Thyroid gland (tissue), 4 donors: ENCODE results near the gene TRAK1. TPM values are rescaled to one million over a fixed set of nuclear protein-coding genes. Genes with fewer than 3 reads are reported as not detected.

Experiments
- DNase-seq, 2 donors: peaks; one replicate each; pipeline ENCODE4 v3.0.0-alpha.2; 2019
- H3K27ac ChIP-seq, 3 donors: fragments of 200-600 bp; sonication (generic); 1 replicate in 2 of 3; 2 replicates in 1 of 3; pipeline ENCODE4 v1.5.1; 2016 to 2019; ENCODE audit warnings: mild to moderate bottlenecking in 1 of 3, moderate library complexity in 1 of 3
- H3K27me3 ChIP-seq: fragments of 200-600 bp; sonication (generic); one replicate; pipeline ENCODE4 v1.5.1; 2019
- H3K36me3 ChIP-seq, 2 donors: fragments of 200-600 bp; sonication (generic); one replicate each; pipeline ENCODE4 v1.5.1; 2016 to 2019
- H3K4me1 ChIP-seq, 2 donors: fragments of 200-600 bp; sonication (generic); one replicate each; pipeline ENCODE4 v1.5.1; 2017 to 2019
- H3K4me3 ChIP-seq, 3 donors: fragments of 200-600 bp; sonication (generic); replicated peaks in 1 of 3; 1 replicate in 2 of 3; 2 replicates in 1 of 3; pipeline ENCODE4 v1.5.1; 2016; ENCODE audit warnings: mild to moderate bottlenecking in 1 of 3
- H3K9me3 ChIP-seq: fragments of 200-600 bp; sonication (generic); one replicate; pipeline ENCODE4 v1.5.1; 2017
- POLR2A ChIP-seq, 2 donors: fragments of 450-650 bp; IDR thresholded peaks; one replicate each; pipeline ENCODE4 v1.6.1; 2017; ENCODE audit warnings: antibody characterized with exemption in 2 of 2, mild to moderate bottlenecking in 2 of 2, moderate library complexity in 1 of 2
- WGBS, 2 donors: methylation state at CpG; one replicate each; pipeline ENCODE4 v1.1.5; 2017; 5-methylcytosine and 5-hydroxymethylcytosine counted together
- intact Hi-C: fragments of 100-400 bp; cut with DNase I; formaldehyde crosslinking; loops from one replicate; pipeline ENCODE4 v1.15.1; 2023
- total RNA-seq, 4 donors: library from RNA; depleted of rRNA; stranded (reverse); fragments of >200 nt; gene quantifications; one replicate each; pipeline ENCODE4 v1.2.3, GENCODE V29; 2016
- TF ChIP-seq, protein P1 (sequence below), 6 experiments: fragments of 200-600 bp in 3 of 6; fragments of 450-650 bp in 3 of 6; sonication (generic) in 3 of 6; IDR thresholded peaks; one replicate each; pipeline ENCODE4 v1.5.1; 2016 to 2019; ENCODE audit warnings: antibody characterized with exemption in 6 of 6, mild to moderate bottlenecking in 2 of 6, inconsistent platforms in 1 of 6, moderate library complexity in 1 of 6

Gene TRAK1
- total RNA-seq, 4 donors from 2014 or later, result 46.1 to 87.8 (median 76.4) TPM

- intact Hi-C loops, result loop anchor here (10.0 kb wide), 1 partner anchor 197 kb away; no protein-coding TSS in a partner anchor
- H3K4me3 ChIP-seq, result no peak overlapping the region
- WGBS, 2 donors, result 89 to 93% methylated on average over 3 of the region's 3 CpGs
These were observed 849 bp downstream of the TRAK1 start for GRCh38 chr3:42092006-42092405.

GRCh38 chr3:42094128-42094527 lies 3.0 kb downstream of the TRAK1 start:
- Histone ChIP-seq H3K9me3 (no peaks in the 10 kb centered on the region), H3K36me3 (no peaks in the 10 kb centered on the region), H3K27ac (peak overlapping the region; percentile 66 to 91 (median 73)), H3K27me3 (no peaks in the 10 kb centered on the region), H3K4me3 (no peak overlapping the region), H3K4me1 (peaks cover 56 to 71% of the 10 kb centered on the region in 2 donors)
- WGBS, 2 donors, result 74 to 78% methylated on average over 4 of the region's 4 CpGs
- DNase-seq, result no peak
- TF ChIP-seq POLR2A (IDR thresholded peaks at IDR 0.05), result no peak
- TF ChIP-seq, protein P1, sequence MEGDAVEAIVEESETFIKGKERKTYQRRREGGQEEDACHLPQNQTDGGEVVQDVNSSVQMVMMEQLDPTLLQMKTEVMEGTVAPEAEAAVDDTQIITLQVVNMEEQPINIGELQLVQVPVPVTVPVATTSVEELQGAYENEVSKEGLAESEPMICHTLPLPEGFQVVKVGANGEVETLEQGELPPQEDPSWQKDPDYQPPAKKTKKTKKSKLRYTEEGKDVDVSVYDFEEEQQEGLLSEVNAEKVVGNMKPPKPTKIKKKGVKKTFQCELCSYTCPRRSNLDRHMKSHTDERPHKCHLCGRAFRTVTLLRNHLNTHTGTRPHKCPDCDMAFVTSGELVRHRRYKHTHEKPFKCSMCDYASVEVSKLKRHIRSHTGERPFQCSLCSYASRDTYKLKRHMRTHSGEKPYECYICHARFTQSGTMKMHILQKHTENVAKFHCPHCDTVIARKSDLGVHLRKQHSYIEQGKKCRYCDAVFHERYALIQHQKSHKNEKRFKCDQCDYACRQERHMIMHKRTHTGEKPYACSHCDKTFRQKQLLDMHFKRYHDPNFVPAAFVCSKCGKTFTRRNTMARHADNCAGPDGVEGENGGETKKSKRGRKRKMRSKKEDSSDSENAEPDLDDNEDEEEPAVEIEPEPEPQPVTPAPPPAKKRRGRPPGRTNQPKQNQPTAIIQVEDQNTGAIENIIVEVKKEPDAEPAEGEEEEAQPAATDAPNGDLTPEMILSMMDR (IDR thresholded peaks at IDR 0.05), result no peak
- intact Hi-C loops, result loop anchor here (10.0 kb wide), 1 partner anchor 199 kb away; no protein-coding TSS in a partner anchor

More at GRCh38 chr3:42092006-42092405, 849 bp downstream of the TRAK1 start:
- no peaks in the 10 kb centered on the region for H3K27me3 ChIP-seq
- H3K9me3 ChIP-seq, result no peaks in the 10 kb centered on the region
- peaks cover 63 to 76% of the 10 kb centered on the region in 2 donors for H3K4me1 ChIP-seq
- H3K27ac ChIP-seq, result peak overlapping the region; percentile 85 to 95 (median 89)
- no peak for DNase-seq
- no peaks in the 10 kb centered on the region for H3K36me3 ChIP-seq
- TF ChIP-seq, protein P1 (IDR thresholded peaks at IDR 0.05), result no peak
- no peak for TF ChIP-seq POLR2A (IDR thresholded peaks at IDR 0.05)

DNA sequence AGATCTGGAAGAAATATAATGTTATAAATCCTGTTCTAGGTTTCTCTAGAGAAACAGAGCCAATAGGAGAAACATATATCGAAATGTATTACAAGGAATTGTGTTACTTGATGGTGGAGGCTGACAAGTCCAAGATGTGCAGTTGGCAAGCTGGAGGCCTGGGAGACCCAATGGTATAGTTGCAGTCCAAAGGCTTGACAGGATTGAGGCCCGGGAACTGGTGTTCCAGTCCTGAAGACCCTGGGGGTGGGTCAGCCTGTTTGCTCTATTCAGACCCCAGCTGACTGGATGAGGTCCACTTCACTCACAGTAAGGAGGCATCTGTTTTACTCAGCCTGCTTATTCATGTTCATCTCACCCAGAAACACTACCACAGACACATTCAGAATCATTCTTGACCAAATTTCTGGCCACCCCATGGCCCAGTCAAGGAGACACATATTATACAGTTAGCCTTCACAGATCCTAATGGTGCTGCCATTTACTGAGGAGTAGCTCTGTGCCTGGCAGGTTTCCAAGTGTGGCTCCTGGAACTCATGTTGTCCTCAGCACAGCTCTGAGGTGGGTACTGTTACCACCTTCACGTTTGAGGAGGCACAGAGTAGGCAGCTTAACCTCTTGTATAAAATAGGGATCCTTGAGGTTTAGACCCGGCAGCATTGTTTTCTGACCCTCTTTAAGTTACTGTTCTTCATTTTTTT lies 3.7 kb downstream of the TRAK1 start:
- H3K27ac ChIP-seq, result peak overlapping the region; percentile 66 to 91 (median 73)
- no peak for DNase-seq
- H3K9me3 ChIP-seq, result no peaks in the 10 kb centered on the region
- intact Hi-C loops, result loop anchor here (5.0 to 10.0 kb wide), 2 partner anchors 133 to 200 kb away; partner anchors contain the start of gene ULK4
- no peaks in the 10 kb centered on the region for H3K27me3 ChIP-seq
- H3K4me1 ChIP-seq, result peaks cover 54 to 70% of the 10 kb centered on the region in 2 donors
- no peak overlapping the region for H3K4me3 ChIP-seq
- no peaks in the 10 kb centered on the region for H3K36me3 ChIP-seq
- TF ChIP-seq POLR2A (IDR thresholded peaks at IDR 0.05), result no peak
- TF ChIP-seq, protein P1 (IDR thresholded peaks at IDR 0.05), result no peak
- WGBS, 2 donors, result 70 to 77% methylated on average over 4 of the region's 4 CpGs

DNA sequence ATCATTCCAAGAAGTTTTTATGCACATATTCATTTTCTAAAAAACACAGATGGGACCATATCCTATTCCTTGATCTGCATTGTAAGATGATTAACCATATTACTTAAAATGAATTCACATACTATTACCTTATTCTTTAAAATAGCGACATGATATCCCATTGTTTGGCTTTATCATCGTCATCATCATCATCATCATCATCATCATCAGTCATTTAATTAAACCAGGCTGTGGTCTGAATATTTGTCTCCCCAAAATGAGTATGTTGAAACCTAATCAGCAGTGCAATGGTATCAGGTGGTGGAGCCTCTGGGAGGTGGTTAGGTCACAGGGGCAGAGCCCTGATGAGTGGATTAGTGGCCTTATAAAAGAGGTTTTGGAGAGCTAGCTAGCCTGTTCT lies 4.4 kb downstream of the TRAK1 start:
- Histone ChIP-seq H3K36me3 (no peaks in the 10 kb centered on the region), H3K9me3 (no peaks in the 10 kb centered on the region), H3K27me3 (no peaks in the 10 kb centered on the region), H3K4me3 (no peak overlapping the region), H3K27ac (peak overlapping the region in 1 of 3 donors; percentile 32), H3K4me1 (peaks cover 50 to 70% of the 10 kb centered on the region in 2 donors)
- TF ChIP-seq POLR2A (IDR thresholded peaks at IDR 0.05), result no peak
- TF ChIP-seq, protein P1 (IDR thresholded peaks at IDR 0.05), result no peak
- intact Hi-C loops, result loop anchor here (5.0 to 10.0 kb wide), 2 partner anchors 133 to 201 kb away; partner anchors contain the start of gene ULK4
- DNase-seq, result no peak
- 94 to 97% methylated on average over 2 of the region's 2 CpGs for WGBS, 2 donors
